Right ventricle myocardium superior (tissue), 1 donor: Measurements from ENCODE around the gene PLA2G5. TPM values are rescaled to one million over a fixed set of nuclear protein-coding genes. Genes with fewer than 3 reads are reported as not detected.
"Not testable (repeated sequence)": the region's sequence is repeated elsewhere in the genome, so short reads cannot be mapped to it uniquely, and the experiment has no call there.

Experiments
- ATAC-seq: fragments of 200-7000 bp; cut with Tn5 transposase; one replicate; pipeline ENCODE4 v1.9.1; 2020; ENCODE audit warnings: mild to moderate bottlenecking; ENCODE audit not compliant: poor library complexity
- DNase-seq: peaks from one replicate; pipeline ENCODE4 v3.0.0-alpha.2; 2020
- intact Hi-C: fragments of 100-400 bp; cut with DNase I; formaldehyde crosslinking; loops from one replicate; pipeline ENCODE4 v1.11.2; 2022
- total RNA-seq: library from RNA; stranded (reverse); fragmentation: NEBNext Ultra II Directional; extraction: Animal tissue kit (Norgen Biotek cat#: 25700); gene quantifications from one replicate; pipeline ENCODE4 v1.2.1, GENCODE V29; 2021
- donor health status: DM: no; HTN: yes; CAD: no; lungs with severe emphysema.

Gene PLA2G5
- total RNA-seq, 1 donor from 2014 or later: 56.7 TPM

DNA sequence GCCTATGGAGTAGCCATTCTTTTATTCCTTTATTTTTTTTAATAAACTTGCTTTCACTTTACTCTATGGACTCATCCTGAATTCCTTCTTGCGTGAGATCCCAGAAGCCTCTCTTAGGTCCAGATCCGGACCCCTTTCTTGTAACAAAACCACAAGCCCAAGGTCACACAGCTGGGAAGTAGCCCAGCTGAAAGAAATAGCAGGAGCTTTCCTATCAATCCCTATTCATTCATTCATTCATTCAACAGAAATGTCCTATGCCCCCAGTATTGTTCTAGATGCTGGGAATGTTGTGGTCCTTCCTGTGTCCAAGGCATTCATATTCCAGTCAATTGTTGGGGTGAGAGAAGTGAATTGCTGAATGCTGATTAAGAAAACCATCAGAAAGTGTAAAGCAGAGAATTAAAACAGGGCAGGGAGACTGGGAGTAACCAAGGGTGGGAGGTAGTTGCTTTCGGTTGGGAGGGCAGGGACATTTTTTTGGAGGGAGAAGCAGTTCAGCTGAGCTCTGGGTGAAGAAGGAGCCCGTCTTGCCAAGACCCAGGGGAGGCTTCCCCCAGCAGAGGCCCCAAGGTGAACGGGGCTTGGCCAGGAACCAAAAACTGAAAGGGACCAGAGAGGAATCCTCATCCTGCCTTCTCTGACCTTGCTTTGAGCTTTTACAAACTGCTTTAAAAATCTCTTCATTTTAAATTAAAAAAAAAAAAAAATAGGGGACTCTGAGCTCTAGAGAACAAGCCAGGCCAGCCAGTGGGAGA lies 38.6 kb downstream of the PLA2G5 start:
- intact Hi-C loops: no loop called here
- ATAC-seq: no peak
- DNase-seq: no peak

- ATAC-seq (no peak), DNase-seq (no peak)
- intact Hi-C loops: no loop called here
Observed at GRCh38 chr1:20109223-20109856, 39.3 kb downstream of the PLA2G5 start.

DNA sequence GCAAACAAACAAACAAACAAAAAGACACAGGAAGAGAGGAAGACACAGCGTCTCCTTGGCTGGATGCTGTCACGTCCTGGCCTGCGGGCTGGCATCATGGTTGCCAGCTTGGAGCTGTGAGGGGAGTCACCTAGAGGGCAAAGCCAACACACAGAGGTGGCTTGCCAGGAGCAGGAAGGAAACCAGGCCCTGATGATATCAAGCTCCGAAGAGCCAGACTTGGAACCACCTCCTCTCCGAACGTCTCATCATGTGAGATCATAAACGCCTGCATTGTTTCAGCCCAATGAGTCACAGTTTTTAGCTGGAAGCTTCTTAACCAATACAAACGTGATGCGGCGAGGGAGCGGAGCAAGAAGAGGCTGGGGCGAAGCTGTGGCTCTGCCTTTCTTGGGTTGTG lies 40.7 kb downstream of the PLA2G5 start:
- ATAC-seq: peak; percentile 59
- DNase-seq: no peak
- intact Hi-C loops: no loop called here

GRCh38 chr1:20111452-20111851 lies 41.5 kb downstream of the PLA2G5 start:
- ATAC-seq: no peak
- intact Hi-C loops: no loop called here
- DNase-seq: no peak

DNA sequence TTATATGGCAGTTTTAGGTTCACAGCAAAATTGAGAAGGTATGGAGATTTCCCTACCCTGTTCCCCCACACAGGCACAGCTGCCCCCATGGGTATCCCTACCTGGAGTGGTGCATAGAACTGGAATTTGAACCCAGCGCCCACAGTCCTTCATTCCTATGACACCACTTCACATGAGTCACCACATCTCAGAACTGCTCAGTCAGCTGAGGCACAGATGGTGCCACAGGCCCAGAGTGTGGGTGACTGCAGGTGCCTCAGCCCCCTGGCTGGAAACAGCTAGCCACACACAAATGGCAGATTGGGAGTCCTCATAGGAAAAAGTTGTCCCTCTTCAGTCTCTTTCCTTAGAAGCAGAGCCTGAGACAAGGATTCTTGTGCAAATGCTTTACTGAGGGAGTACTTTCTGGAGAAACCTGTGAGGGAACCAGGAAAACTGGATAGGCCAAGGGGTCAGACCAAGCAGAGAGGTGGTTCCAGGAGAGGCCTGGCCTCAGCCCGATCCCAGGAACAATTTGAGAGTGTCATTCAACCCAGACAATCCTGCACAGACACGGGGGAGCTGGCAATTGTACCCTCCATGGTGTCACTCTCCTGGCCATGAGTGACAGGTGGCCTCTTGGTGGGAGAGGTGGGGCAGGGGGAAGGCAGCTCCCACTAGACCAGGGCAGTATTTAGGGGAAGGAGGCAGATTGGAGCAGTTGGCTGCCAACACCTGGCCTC lies 42.4 kb downstream of the PLA2G5 start:
- ATAC-seq: no peak
- intact Hi-C loops: loop anchor here (2.0 kb wide), 1 partner anchor 30 kb away; no protein-coding TSS in a partner anchor
- no peak for DNase-seq

GRCh38 chr1:20114021-20114648 lies 44.1 kb downstream of the PLA2G5 start:
- ATAC-seq (no peak), DNase-seq (no peak)
- intact Hi-C loops: no loop called here

- ATAC-seq: no peak
- intact Hi-C loops: no loop called here
- DNase-seq: no peak
Observed at GRCh38 chr1:20115479-20115878, 45.5 kb downstream of the PLA2G5 start.

GRCh38 chr1:20115916-20116315 lies 45.9 kb downstream of the PLA2G5 start:
- intact Hi-C loops: no loop called here
- DNase-seq (no peak), ATAC-seq (no peak)

DNA sequence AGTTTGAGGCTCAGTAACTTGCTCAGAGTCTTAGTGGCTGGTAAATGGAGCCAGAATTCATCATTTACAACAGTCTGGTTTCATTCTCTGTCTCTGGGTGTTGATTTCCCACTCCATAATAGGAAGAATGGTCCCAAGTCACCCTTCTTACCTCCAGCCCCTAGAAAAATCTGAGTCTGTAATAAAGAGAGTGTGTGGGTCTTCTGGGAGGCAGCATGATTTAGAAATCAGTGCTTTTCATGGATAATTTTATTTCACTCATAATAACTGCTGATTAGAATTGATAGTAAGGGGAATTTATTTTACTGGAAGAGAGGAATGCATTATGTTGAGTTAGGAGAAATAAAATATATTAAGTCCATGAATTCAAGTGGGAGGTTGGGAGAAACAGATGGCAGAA lies 47.2 kb downstream of the PLA2G5 start:
- no peak for ATAC-seq
- intact Hi-C loops: no loop called here
- DNase-seq: no peak

GRCh38 chr1:20119347-20119746 lies 49.4 kb downstream of the PLA2G5 start, which contains the start of gene PLA2G2D:
TSS of gene PLA2G2D (minus strand) at chr1:20119536. CDS start at chr1:20119498, 38 bp downstream.
- DNase-seq (no peak), ATAC-seq (no peak)
- intact Hi-C loops: no loop called here

GRCh38 chr1:20120796-20121195 lies 50.8 kb downstream of the PLA2G5 start:
- ATAC-seq (no peak), DNase-seq (no peak)
- intact Hi-C loops: no loop called here

- intact Hi-C loops: no loop called here
- DNase-seq (no peak), ATAC-seq (no peak)
Observed at GRCh38 chr1:20123722-20124455, 53.9 kb downstream of the PLA2G5 start.

DNA sequence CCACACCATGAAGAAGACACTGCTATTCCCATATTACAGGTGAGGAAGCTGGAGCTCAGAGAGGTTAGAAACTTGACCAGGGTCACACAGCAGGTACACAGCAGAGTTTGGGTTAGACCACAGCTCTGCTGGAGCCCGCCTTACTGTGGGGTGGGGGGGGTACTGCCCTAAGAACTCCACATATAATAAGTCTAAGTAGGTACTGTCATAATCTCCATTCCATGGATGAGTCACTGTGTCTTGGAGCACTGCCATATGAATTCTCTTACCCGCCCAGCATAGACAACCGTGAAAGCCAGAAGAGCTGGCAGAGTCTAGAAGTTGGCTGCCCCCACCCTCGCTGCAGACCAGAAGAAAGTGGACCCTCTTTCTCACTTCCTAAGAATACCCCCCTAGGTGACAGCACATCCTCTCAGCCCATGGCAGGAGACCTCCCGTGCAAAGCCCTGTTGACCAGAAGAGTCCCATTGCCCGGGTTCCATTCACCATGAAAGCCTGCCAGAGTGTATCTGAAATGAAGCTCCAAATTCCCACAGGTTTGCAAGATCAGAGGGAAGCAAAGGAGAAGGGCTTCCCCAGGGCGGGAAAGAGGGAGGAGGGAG lies 54.6 kb downstream of the PLA2G5 start:
- ATAC-seq: peak; percentile 82
- intact Hi-C loops: no loop called here
- DNase-seq: no peak

GRCh38 chr1:20125100-20125499 lies 55.1 kb downstream of the PLA2G5 start:
- ATAC-seq: peak; percentile 15
- intact Hi-C loops: no loop called here
- DNase-seq: no peak

- DNase-seq: no peak
- ATAC-seq: no peak
- intact Hi-C loops: no loop called here
Observed at GRCh38 chr1:20126041-20126805, 56.2 kb downstream of the PLA2G5 start.

- intact Hi-C loops: no loop called here
- DNase-seq (no peak), ATAC-seq (no peak)
Observed at GRCh38 chr1:20126806-20127440, 56.9 kb downstream of the PLA2G5 start.

- DNase-seq, ATAC-seq, intact Hi-C loops: not testable (repeated sequence)
Observed at GRCh38 chr1:20130518-20130917, 60.5 kb downstream of the PLA2G5 start.
